ENCODE measurements around the gene CTU2.

GRCh38 chr16:88734361-88734728 lies 28.0 kb downstream of the CTU2 start:
- TF ChIP-seq CTCF (IDR thresholded peaks at IDR 0.05) (no peak), POLR2A (IDR thresholded peaks at IDR 0.05) (no peak)
